ENCODE measurements around the gene CSNK1G2.

CSNK1G2 gene

GRCh38 chr19:1949304-1950101 is 8.5 kb downstream of the CSNK1G2 start:
- no peak for DNase-seq (ENCODE audit: low read depth)
- H3K4me3 ChIP-seq (ENCODE audit: low read length) = no peak overlapping the region
- TF ChIP-seq CTCF (conservative IDR thresholded peaks at IDR 0.05; ENCODE audit: low read depth, low read length) = no peak

GRCh38 chr19:1950640-1951039 is 9.7 kb downstream of the CSNK1G2 start:
- no peak for TF ChIP-seq CTCF (conservative IDR thresholded peaks at IDR 0.05; ENCODE audit: low read depth, low read length)
- DNase-seq (ENCODE audit: low read depth) = no peak
- no peak overlapping the region for H3K4me3 ChIP-seq (ENCODE audit: low read length)

GRCh38 chr19:1952635-1953034 is 11.7 kb downstream of the CSNK1G2 start:
- no peak for DNase-seq (ENCODE audit: low read depth)
- no peak overlapping the region for H3K4me3 ChIP-seq (ENCODE audit: low read length)
- TF ChIP-seq CTCF (conservative IDR thresholded peaks at IDR 0.05; ENCODE audit: low read depth, low read length) = no peak

- H3K4me3 ChIP-seq (ENCODE audit: low read length) = no peak overlapping the region
- no peak for TF ChIP-seq CTCF (conservative IDR thresholded peaks at IDR 0.05; ENCODE audit: low read depth, low read length)
- DNase-seq (ENCODE audit: low read depth) = no peak
These were observed 12.1 kb downstream of the CSNK1G2 start for GRCh38 chr19:1953037-1953436.

- H3K4me3 ChIP-seq (ENCODE audit: low read length) = no peak overlapping the region
- no peak for TF ChIP-seq CTCF (conservative IDR thresholded peaks at IDR 0.05; ENCODE audit: low read depth, low read length)
- DNase-seq (ENCODE audit: low read depth) = no peak
These were observed 12.6 kb downstream of the CSNK1G2 start for GRCh38 chr19:1953441-1954094.

GRCh38 chr19:1954532-1954933 is 13.6 kb downstream of the CSNK1G2 start:
- no peak overlapping the region for H3K4me3 ChIP-seq (ENCODE audit: low read length)
- TF ChIP-seq CTCF (conservative IDR thresholded peaks at IDR 0.05; ENCODE audit: low read depth, low read length) = no peak
- no peak for DNase-seq (ENCODE audit: low read depth)

All from retinal pigment epithelial cell (primary cell).